Activated naive CD4-positive, alpha-beta T cell treated with anti-CD3 and anti-CD28 coated beads, Interleukin-2, amount 50 U/mL, for 72 hours (primary cell): ENCODE data around the gene COX19. TPM values are rescaled to one million over a fixed set of nuclear protein-coding genes. Genes with fewer than 3 reads are reported as not detected.
"Not testable (repeated sequence)": the region's sequence is repeated elsewhere in the genome, so short reads cannot be mapped to it uniquely, and the experiment has no call there.

Experiments used
- ATAC-seq, 2 donors: fragments of 150-1000 bp; cut with Tn5 transposase; 2 replicates each; pipeline ENCODE4 v1.10.0; 2021; ENCODE audit warnings: mild to moderate bottlenecking in 2 of 2, moderate library complexity in 2 of 2
- DNase-seq, 2 donors: peaks; one replicate each; pipeline ENCODE4 v3.0.0; 2021 to 2022; ENCODE audit warnings: low spot score in 2 of 2
- H3K27ac Mint-ChIP-seq, 2 donors: one replicate each; pipeline ENCODE4 v1.8.0; 2022; ENCODE audit warnings: mild to moderate bottlenecking in 2 of 2, mixed read lengths in 2 of 2
- H3K36me3 Mint-ChIP-seq, 2 donors: one replicate each; pipeline ENCODE4 v1.8.0; 2022; ENCODE audit warnings: mixed read lengths in 2 of 2
- H3K9me3 Mint-ChIP-seq, 2 donors: one replicate each; pipeline ENCODE4 v1.8.0; 2022; ENCODE audit warnings: mixed read lengths in 2 of 2
- total RNA-seq, 2 donors: library from RNA; stranded (reverse); gene quantifications; one replicate each; pipeline ENCODE4 v1.2.3, GENCODE V29; 2022

Gene COX19
- total RNA-seq, 2 donors from 2014 or later: 18.8 to 20.7 TPM

- not testable (repeated sequence) for H3K27ac Mint-ChIP-seq, H3K36me3 Mint-ChIP-seq, ATAC-seq, H3K9me3 Mint-ChIP-seq, DNase-seq
Observed at GRCh38 chr7:960972-961371, 14.4 kb downstream of the COX19 start.

- Mint-ChIP-seq H3K36me3 (no peaks in the 10 kb centered on the region), H3K9me3 (no peaks in the 10 kb centered on the region), H3K27ac (no peak overlapping the region)
- no peak for DNase-seq
- ATAC-seq: no peak
Observed at GRCh38 chr7:960269-960871, 15.0 kb downstream of the COX19 start.

- H3K27ac Mint-ChIP-seq, ATAC-seq, H3K36me3 Mint-ChIP-seq, DNase-seq, H3K9me3 Mint-ChIP-seq: not testable (repeated sequence)
Observed at GRCh38 chr7:959740-960139, 15.6 kb downstream of the COX19 start.

GRCh38 chr7:959271-959670 is 16.1 kb downstream of the COX19 start:
- Mint-ChIP-seq H3K36me3 (no peaks in the 10 kb centered on the region), H3K27ac (no peak overlapping the region), H3K9me3 (no peaks in the 10 kb centered on the region)
- DNase-seq (no peak), ATAC-seq (no peak)

- no peaks in the 10 kb centered on the region for H3K9me3 Mint-ChIP-seq
- H3K27ac Mint-ChIP-seq: no peak overlapping the region
- DNase-seq (no peak), ATAC-seq (no peak)
- H3K36me3 Mint-ChIP-seq: no peaks in the 10 kb centered on the region
Observed at GRCh38 chr7:958221-959200, 16.8 kb downstream of the COX19 start.

GRCh38 chr7:957418-958220 is 17.7 kb downstream of the COX19 start:
- no peak for ATAC-seq
- H3K9me3 Mint-ChIP-seq: no peaks in the 10 kb centered on the region
- H3K36me3 Mint-ChIP-seq: no peaks in the 10 kb centered on the region

GRCh38 chr7:956031-956430 is 19.3 kb downstream of the COX19 start:
- ATAC-seq (no peak), DNase-seq (no peak)
- Mint-ChIP-seq H3K27ac (no peak overlapping the region), H3K36me3 (no peaks in the 10 kb centered on the region), H3K9me3 (no peaks in the 10 kb centered on the region)

More at GRCh38 chr7:957418-958220, 17.7 kb downstream of the COX19 start:
- no peak overlapping the region for H3K27ac Mint-ChIP-seq
- DNase-seq: no peak

- DNase-seq: peak; percentile 64 to 67
- ATAC-seq: peak; percentile 84 to 85
- Mint-ChIP-seq H3K9me3 (no peaks in the 10 kb centered on the region), H3K27ac (no peak within 1 kb of the TSS), H3K36me3 (no peaks in the 10 kb centered on the region)
Observed at GRCh38 chr7:954330-955238, 20.8 kb downstream of the COX19 start, which contains the start of gene ADAP1. ADAP1 (minus strand) TSS chr7:954680; CDS start chr7:954477, 203 bp downstream.

- Mint-ChIP-seq H3K27ac (no peak overlapping the region), H3K36me3 (no peaks in the 10 kb centered on the region), H3K9me3 (no peaks in the 10 kb centered on the region)
- DNase-seq (no peak), ATAC-seq (peak; percentile 27 to 36)
Observed at GRCh38 chr7:953547-954327, 21.6 kb downstream of the COX19 start.

GRCh38 chr7:952548-953441 is 22.6 kb downstream of the COX19 start:
- ATAC-seq: no peak
- Mint-ChIP-seq H3K27ac (no peak overlapping the region), H3K36me3 (no peaks in the 10 kb centered on the region)

GRCh38 chr7:951881-952547 is 23.3 kb downstream of the COX19 start:
- ATAC-seq (no peak), DNase-seq (no peak)
- Mint-ChIP-seq H3K36me3 (no peaks in the 10 kb centered on the region), H3K9me3 (no peaks in the 10 kb centered on the region), H3K27ac (no peak overlapping the region)

More at GRCh38 chr7:952548-953441, 22.6 kb downstream of the COX19 start:
- H3K9me3 Mint-ChIP-seq: no peaks in the 10 kb centered on the region
- no peak for DNase-seq

- DNase-seq (no peak), ATAC-seq (no peak)
- H3K27ac Mint-ChIP-seq: no peak overlapping the region
- H3K9me3 Mint-ChIP-seq: no peaks in the 10 kb centered on the region
- H3K36me3 Mint-ChIP-seq: no peaks in the 10 kb centered on the region
Observed at GRCh38 chr7:949021-949934, 26.1 kb downstream of the COX19 start.
